Fibroblast of skin of back (primary cell): ENCODE measurements around the gene ARHGEF7.
"Not testable (repeated sequence)": the region's sequence is repeated elsewhere in the genome, so short reads cannot be mapped to it uniquely, and the experiment has no call there.

Source experiments
- DNase-seq: peaks from one replicate; pipeline ENCODE4 v3.0.0-alpha.2; 2013

Gene ARHGEF7

GRCh38 chr13:111230385-111230930, 115.3 kb downstream of the ARHGEF7 start:
- no peak for DNase-seq

GRCh38 chr13:111232191-111232590, 117.1 kb downstream of the ARHGEF7 start:
- DNase-seq = no peak

GRCh38 chr13:111233080-111233479, 118.0 kb downstream of the ARHGEF7 start:
- DNase-seq = peak; percentile 12

- DNase-seq = no peak
Observed at GRCh38 chr13:111239764-111240670, 124.9 kb downstream of the ARHGEF7 start.

- no peak for DNase-seq
Observed at GRCh38 chr13:111241006-111241755, 126.1 kb downstream of the ARHGEF7 start.

GRCh38 chr13:111241862-111242261, 126.8 kb downstream of the ARHGEF7 start:
- no peak for DNase-seq

- no peak for DNase-seq
Observed at GRCh38 chr13:111242585-111242984, 127.5 kb downstream of the ARHGEF7 start.

- no peak for DNase-seq
Observed at GRCh38 chr13:111243981-111244380, 128.9 kb downstream of the ARHGEF7 start.

- peak; percentile 67 for DNase-seq
Observed at GRCh38 chr13:111245576-111246384, 130.7 kb downstream of the ARHGEF7 start.

GRCh38 chr13:111247552-111247951, 132.4 kb downstream of the ARHGEF7 start:
- no peak for DNase-seq

GRCh38 chr13:111248822-111249221, 133.7 kb downstream of the ARHGEF7 start:
- DNase-seq = no peak

- peak; percentile 12 for DNase-seq
Observed at GRCh38 chr13:111249637-111250360, 134.7 kb downstream of the ARHGEF7 start.

- peak; percentile 74 for DNase-seq
Observed at GRCh38 chr13:111251646-111252445, 136.7 kb downstream of the ARHGEF7 start.

- DNase-seq = peak; percentile 74
Observed at GRCh38 chr13:111252446-111253364, 137.6 kb downstream of the ARHGEF7 start.

- DNase-seq = peak; percentile 11
Observed at GRCh38 chr13:111253365-111253872, 138.3 kb downstream of the ARHGEF7 start.

GRCh38 chr13:111255228-111255790, 140.2 kb downstream of the ARHGEF7 start:
- DNase-seq = no peak

GRCh38 chr13:111256458-111256857, 141.3 kb downstream of the ARHGEF7 start:
- no peak for DNase-seq

- DNase-seq = no peak
Observed at GRCh38 chr13:111256946-111257345, 141.8 kb downstream of the ARHGEF7 start.

GRCh38 chr13:111257899-111258298, 142.8 kb downstream of the ARHGEF7 start:
- not testable (repeated sequence) for DNase-seq
